HG03045 (cell line): Measurements from ENCODE around the gene CTSG.
"Not testable (repeated sequence)": the region's sequence is repeated elsewhere in the genome, so short reads cannot be mapped to it uniquely, and the experiment has no call there.

Experiments used
- ATAC-seq: cut with Tn5 transposase; IDR thresholded peaks from one replicate; pipeline ENCODE4 v1.9.1; 2021; ENCODE audit warnings: mild to moderate bottlenecking, moderate library complexity; ENCODE audit not compliant: unreplicated experiment

The CTSG gene

GRCh38 chr14:24549064-24549463, 27.0 kb downstream of the CTSG start:
- not testable (repeated sequence) for ATAC-seq

- ATAC-seq = no peak
Measured at GRCh38 chr14:24542346-24542936, 33.6 kb downstream of the CTSG start.

GRCh38 chr14:24535737-24536136, 40.3 kb downstream of the CTSG start:
- ATAC-seq = no peak

GRCh38 chr14:24534286-24534685, 41.8 kb downstream of the CTSG start:
- ATAC-seq = no peak

- ATAC-seq = not testable (repeated sequence)
Measured at GRCh38 chr14:24525877-24526620, 50.0 kb downstream of the CTSG start.
